SK-N-SH treated with all-trans-retinoic acid at 6 μM for 48 hours (cell line): ENCODE measurements around the gene THSD4.

ENCODE experiments used
- ATAC-seq: fragments of 200-7000 bp; cut with Tn5 transposase; 3 replicates; pipeline ENCODE4 v1.9.1; 2020; ENCODE audit warnings: mild to moderate bottlenecking, moderate library complexity
- ARNTL ChIP-seq: fragments of 450-650 bp; formaldehyde crosslinking; IDR thresholded peaks from 2 replicates; pipeline ENCODE4 v1.5.0; 2020; ENCODE audit warnings: low read depth, mild to moderate bottlenecking, moderate library complexity, borderline replicate concordance
- BACH2 ChIP-seq: fragments of 250-450 bp; sonication (Bioruptor Pico); IDR thresholded peaks from 2 replicates; pipeline ENCODE4 v1.9.0; 2021; ENCODE audit warnings: mild to moderate bottlenecking, borderline replicate concordance
- ESRRG ChIP-seq: fragments of 250-450 bp; sonication (Bioruptor Pico); IDR thresholded peaks from 2 replicates; pipeline ENCODE4 v1.6.1; 2021; ENCODE audit warnings: mild to moderate bottlenecking
- GLIS3 ChIP-seq: fragments of 250-450 bp; sonication (Bioruptor Pico); IDR thresholded peaks from 2 replicates; pipeline ENCODE4 v1.5.0; 2020; ENCODE audit warnings: mild to moderate bottlenecking, moderate library complexity
- ISL1 ChIP-seq: fragments of 250-450 bp; sonication (Bioruptor Pico); IDR thresholded peaks from 2 replicates; pipeline ENCODE4 v2.1.2; 2022; ENCODE audit warnings: mild to moderate bottlenecking, moderate library complexity
- OSR1 ChIP-seq: fragments of 250-450 bp; sonication (Bioruptor Pico); IDR thresholded peaks from 2 replicates; pipeline ENCODE4 v1.8.0; 2022; ENCODE audit warnings: moderate library complexity, mild to moderate bottlenecking, inconsistent platforms
- PPARA ChIP-seq: fragments of 250-450 bp; sonication (Bioruptor Pico); IDR thresholded peaks from 2 replicates; pipeline ENCODE4 v1.5.0; 2020; ENCODE audit warnings: mild to moderate bottlenecking, borderline replicate concordance
- SNAI2 ChIP-seq: fragments of 250-450 bp; sonication (Bioruptor Pico); IDR thresholded peaks from 2 replicates; pipeline ENCODE4 v1.5.0; 2020; ENCODE audit warnings: mild to moderate bottlenecking, moderate library complexity
- TCF4 ChIP-seq: fragments of 250-450 bp; sonication (Bioruptor Pico); IDR thresholded peaks from 2 replicates; pipeline ENCODE4 v1.8.0; 2021; ENCODE audit warnings: mild to moderate bottlenecking, moderate library complexity, borderline replicate concordance
- TOX ChIP-seq: fragments of 250-450 bp; sonication (Bioruptor Pico); IDR thresholded peaks from 2 replicates; pipeline ENCODE4 v1.8.0; 2021; ENCODE audit warnings: mild to moderate bottlenecking, moderate library complexity, borderline replicate concordance
- ZC3H10 ChIP-seq: fragments of 250-450 bp; sonication (Bioruptor Pico); IDR thresholded peaks from 2 replicates; pipeline ENCODE4 v1.5.1; 2021; ENCODE audit warnings: mild to moderate bottlenecking, moderate library complexity
- ZFP3 ChIP-seq: fragments of 250-450 bp; sonication (Bioruptor Pico); IDR thresholded peaks from 2 replicates; pipeline ENCODE4 v1.5.0; 2020; ENCODE audit warnings: mild to moderate bottlenecking, moderate library complexity
- ZFP30 ChIP-seq: fragments of 450-650 bp; formaldehyde crosslinking; IDR thresholded peaks from 2 replicates; pipeline ENCODE4 v1.5.0; 2022; ENCODE audit warnings: mild to moderate bottlenecking, moderate library complexity
- ZNF565 ChIP-seq: fragments of 450-650 bp; formaldehyde crosslinking; conservative IDR thresholded peaks from 2 replicates; pipeline ENCODE4 v1.5.0; 2020; ENCODE audit warnings: low read depth, mild to moderate bottlenecking, moderate library complexity
- ZNF70 ChIP-seq: fragments of 450-650 bp; formaldehyde crosslinking; IDR thresholded peaks from 2 replicates; pipeline ENCODE4 v1.5.0; 2020; ENCODE audit warnings: mild to moderate bottlenecking, moderate library complexity
- ZNF8 ChIP-seq: fragments of 450-650 bp; formaldehyde crosslinking; IDR thresholded peaks from 2 replicates; pipeline ENCODE4 v1.5.0; 2020; ENCODE audit warnings: mild to moderate bottlenecking, moderate library complexity
- TF ChIP-seq, protein P1 (sequence below): fragments of 250-450 bp; sonication (Bioruptor Pico); IDR thresholded peaks from 2 replicates; pipeline ENCODE4 v1.5.1; 2021; ENCODE audit warnings: mild to moderate bottlenecking, moderate library complexity
- TF ChIP-seq, protein P2 (sequence below): fragments of 250-450 bp; sonication (Bioruptor Pico); IDR thresholded peaks from 2 replicates; pipeline ENCODE4 v1.5.0; 2020; ENCODE audit warnings: mild to moderate bottlenecking, moderate library complexity
- TF ChIP-seq, protein P3 (sequence below): fragments of 250-450 bp; sonication (Bioruptor Pico); IDR thresholded peaks from 2 replicates; pipeline ENCODE4 v1.8.0; 2021; ENCODE audit warnings: low read depth, mild to moderate bottlenecking, moderate library complexity, borderline replicate concordance
- TF ChIP-seq, protein P4 (sequence below): fragments of 250-450 bp; sonication (Bioruptor Pico); IDR thresholded peaks from 2 replicates; pipeline ENCODE4 v1.8.0; 2020; ENCODE audit warnings: mild to moderate bottlenecking, moderate library complexity, borderline replicate concordance

The THSD4 gene

DNA sequence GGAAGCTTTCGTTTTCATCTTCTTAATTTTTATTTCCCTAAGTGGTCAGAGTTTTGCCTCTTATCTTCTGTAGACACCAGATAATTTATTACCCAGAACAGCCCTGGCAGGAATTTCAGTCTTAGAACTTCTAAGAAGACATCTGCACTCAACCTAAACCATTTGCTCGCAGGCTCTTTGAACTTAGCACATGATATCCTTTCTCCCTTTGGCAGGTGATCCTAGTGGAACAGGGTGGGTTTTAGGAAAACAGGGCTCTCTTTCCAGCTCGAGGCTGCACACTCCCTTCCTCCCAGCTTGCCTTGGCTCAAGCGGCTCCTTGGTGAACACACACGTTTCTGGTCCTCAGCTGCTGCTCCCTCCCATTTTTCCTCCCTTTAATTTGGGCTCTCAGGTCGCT, 116.5 kb downstream of the THSD4 start:
- TF ChIP-seq TCF4 (no peak), ZFP30 (CRISPR knock-in tag) (no peak), SNAI2 (CRISPR knock-in tag) (no peak), PPARA (CRISPR knock-in tag) (no peak), ZFP3 (CRISPR knock-in tag) (no peak), ZNF8 (no peak), ZNF70 (CRISPR knock-in tag) (no peak), ZC3H10 (CRISPR knock-in tag) (no peak), ZNF565 (no peak), TOX (CRISPR knock-in tag) (no peak), ISL1 (CRISPR knock-in tag) (no peak)
- TF ChIP-seq, protein P1, sequence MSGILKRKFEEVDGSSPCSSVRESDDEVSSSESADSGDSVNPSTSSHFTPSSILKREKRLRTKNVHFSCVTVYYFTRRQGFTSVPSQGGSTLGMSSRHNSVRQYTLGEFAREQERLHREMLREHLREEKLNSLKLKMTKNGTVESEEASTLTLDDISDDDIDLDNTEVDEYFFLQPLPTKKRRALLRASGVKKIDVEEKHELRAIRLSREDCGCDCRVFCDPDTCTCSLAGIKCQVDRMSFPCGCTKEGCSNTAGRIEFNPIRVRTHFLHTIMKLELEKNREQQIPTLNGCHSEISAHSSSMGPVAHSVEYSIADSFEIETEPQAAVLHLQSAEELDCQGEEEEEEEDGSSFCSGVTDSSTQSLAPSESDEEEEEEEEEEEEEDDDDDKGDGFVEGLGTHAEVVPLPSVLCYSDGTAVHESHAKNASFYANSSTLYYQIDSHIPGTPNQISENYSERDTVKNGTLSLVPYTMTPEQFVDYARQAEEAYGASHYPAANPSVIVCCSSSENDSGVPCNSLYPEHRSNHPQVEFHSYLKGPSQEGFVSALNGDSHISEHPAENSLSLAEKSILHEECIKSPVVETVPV (CRISPR knock-in tag): no peak
- TF ChIP-seq, protein P2, sequence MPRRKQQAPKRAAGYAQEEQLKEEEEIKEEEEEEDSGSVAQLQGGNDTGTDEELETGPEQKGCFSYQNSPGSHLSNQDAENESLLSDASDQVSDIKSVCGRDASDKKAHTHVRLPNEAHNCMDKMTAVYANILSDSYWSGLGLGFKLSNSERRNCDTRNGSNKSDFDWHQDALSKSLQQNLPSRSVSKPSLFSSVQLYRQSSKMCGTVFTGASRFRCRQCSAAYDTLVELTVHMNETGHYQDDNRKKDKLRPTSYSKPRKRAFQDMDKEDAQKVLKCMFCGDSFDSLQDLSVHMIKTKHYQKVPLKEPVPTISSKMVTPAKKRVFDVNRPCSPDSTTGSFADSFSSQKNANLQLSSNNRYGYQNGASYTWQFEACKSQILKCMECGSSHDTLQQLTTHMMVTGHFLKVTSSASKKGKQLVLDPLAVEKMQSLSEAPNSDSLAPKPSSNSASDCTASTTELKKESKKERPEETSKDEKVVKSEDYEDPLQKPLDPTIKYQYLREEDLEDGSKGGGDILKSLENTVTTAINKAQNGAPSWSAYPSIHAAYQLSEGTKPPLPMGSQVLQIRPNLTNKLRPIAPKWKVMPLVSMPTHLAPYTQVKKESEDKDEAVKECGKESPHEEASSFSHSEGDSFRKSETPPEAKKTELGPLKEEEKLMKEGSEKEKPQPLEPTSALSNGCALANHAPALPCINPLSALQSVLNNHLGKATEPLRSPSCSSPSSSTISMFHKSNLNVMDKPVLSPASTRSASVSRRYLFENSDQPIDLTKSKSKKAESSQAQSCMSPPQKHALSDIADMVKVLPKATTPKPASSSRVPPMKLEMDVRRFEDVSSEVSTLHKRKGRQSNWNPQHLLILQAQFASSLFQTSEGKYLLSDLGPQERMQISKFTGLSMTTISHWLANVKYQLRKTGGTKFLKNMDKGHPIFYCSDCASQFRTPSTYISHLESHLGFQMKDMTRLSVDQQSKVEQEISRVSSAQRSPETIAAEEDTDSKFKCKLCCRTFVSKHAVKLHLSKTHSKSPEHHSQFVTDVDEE: no peak
- TF ChIP-seq, protein P3, sequence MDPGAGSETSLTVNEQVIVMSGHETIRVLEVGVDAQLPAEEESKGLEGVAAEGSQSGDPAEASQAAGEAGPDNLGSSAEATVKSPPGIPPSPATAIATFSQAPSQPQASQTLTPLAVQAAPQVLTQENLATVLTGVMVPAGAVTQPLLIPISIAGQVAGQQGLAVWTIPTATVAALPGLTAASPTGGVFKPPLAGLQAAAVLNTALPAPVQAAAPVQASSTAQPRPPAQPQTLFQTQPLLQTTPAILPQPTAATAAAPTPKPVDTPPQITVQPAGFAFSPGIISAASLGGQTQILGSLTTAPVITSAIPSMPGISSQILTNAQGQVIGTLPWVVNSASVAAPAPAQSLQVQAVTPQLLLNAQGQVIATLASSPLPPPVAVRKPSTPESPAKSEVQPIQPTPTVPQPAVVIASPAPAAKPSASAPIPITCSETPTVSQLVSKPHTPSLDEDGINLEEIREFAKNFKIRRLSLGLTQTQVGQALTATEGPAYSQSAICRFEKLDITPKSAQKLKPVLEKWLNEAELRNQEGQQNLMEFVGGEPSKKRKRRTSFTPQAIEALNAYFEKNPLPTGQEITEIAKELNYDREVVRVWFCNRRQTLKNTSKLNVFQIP (CRISPR knock-in tag): no peak
- TF ChIP-seq, protein P4, sequence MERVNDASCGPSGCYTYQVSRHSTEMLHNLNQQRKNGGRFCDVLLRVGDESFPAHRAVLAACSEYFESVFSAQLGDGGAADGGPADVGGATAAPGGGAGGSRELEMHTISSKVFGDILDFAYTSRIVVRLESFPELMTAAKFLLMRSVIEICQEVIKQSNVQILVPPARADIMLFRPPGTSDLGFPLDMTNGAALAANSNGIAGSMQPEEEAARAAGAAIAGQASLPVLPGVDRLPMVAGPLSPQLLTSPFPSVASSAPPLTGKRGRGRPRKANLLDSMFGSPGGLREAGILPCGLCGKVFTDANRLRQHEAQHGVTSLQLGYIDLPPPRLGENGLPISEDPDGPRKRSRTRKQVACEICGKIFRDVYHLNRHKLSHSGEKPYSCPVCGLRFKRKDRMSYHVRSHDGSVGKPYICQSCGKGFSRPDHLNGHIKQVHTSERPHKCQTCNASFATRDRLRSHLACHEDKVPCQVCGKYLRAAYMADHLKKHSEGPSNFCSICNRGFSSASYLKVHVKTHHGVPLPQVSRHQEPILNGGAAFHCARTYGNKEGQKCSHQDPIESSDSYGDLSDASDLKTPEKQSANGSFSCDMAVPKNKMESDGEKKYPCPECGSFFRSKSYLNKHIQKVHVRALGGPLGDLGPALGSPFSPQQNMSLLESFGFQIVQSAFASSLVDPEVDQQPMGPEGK (CRISPR knock-in tag): no peak
- ATAC-seq: no peak

DNA sequence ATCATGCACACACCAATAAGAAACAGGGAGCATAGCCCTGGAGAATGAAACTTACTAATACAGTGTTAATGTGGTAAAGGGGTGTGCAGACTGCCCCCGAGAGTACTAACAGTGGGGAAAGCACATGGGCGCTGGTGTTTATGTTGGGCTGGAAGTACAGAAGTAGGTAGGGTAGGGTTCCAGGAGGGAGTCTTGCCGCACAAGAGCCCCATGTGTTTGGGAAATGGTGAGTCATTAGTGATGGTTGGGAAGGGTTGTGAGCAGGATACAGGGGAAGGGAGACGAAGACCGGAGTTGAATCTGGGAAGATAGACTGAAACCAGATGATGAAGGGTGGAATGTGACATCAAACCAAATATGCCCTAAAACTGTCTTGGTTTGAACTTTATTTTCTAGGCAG, 117.1 kb downstream of the THSD4 start:
- ATAC-seq: no peak
- TF ChIP-seq ZNF70 (CRISPR knock-in tag) (no peak), ZFP3 (CRISPR knock-in tag) (no peak), TOX (CRISPR knock-in tag) (no peak), ZNF565 (no peak), BACH2 (CRISPR knock-in tag) (no peak), SNAI2 (CRISPR knock-in tag) (no peak), ESRRG (CRISPR knock-in tag) (no peak), GLIS3 (CRISPR knock-in tag) (no peak), ARNTL (no peak), ZFP30 (CRISPR knock-in tag) (no peak), PPARA (CRISPR knock-in tag) (no peak)
- TF ChIP-seq, all 23 proteins: peak for 0

DNA sequence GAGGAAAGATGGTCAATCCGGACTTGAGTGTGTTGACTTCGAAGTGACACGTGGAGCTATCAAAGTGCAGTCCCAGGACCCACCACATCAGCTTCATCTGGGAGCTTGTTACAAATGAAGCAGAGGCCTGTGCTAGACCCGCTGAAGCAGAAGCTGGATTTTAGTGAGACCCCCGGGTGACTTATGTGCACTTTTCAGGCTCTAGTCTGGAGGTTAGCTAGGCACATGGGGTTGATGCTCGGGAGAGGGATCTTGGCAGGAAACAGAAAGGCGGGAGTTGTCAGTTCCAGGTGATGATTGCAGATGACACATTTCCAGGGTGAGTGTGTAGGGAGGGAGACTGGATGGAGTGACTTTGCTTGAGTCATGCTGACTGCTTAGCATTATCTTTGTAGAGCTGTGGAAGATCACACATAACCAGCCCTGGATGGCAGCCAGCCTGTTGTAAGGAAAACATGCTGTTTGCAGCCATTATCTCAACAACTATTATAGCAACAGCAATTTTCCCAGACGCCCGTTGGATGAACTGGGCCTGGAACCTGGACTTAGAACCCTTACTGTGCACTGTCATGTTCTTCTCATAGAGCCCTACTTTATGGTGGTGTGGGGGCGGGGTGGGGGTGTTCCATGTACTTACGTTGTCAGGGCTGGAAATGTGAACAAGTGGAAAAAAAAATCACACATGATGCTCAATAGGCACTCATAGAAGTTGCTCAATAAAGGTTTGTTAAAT, 122.4 kb downstream of the THSD4 start:
- ATAC-seq: peak; percentile 91
- no peak for TF ChIP-seq OSR1 (CRISPR knock-in tag)
- TF ChIP-seq, protein P4 (CRISPR knock-in tag): no peak
- peak; percentile 32; the same call in 1 of the 2 replicates for TF ChIP-seq TOX (CRISPR knock-in tag)
